Stimulated activated CD4-positive, alpha-beta T cell treated with anti-CD3 and anti-CD28 coated beads, Interleukin-4, amount 100 ng/mL, for 48 hours (primary cell): Measurements from ENCODE around the gene ARFGAP3.

Source experiments
- DNase-seq, 2 donors: peaks; one replicate each; pipeline ENCODE4 v3.0.0-alpha.2; 2020; ENCODE audit warnings: low read depth in 2 of 2

Gene ARFGAP3

GRCh38 chr22:42820045-42820763 lies 36.9 kb downstream of the ARFGAP3 start:
- DNase-seq: no peak

DNA sequence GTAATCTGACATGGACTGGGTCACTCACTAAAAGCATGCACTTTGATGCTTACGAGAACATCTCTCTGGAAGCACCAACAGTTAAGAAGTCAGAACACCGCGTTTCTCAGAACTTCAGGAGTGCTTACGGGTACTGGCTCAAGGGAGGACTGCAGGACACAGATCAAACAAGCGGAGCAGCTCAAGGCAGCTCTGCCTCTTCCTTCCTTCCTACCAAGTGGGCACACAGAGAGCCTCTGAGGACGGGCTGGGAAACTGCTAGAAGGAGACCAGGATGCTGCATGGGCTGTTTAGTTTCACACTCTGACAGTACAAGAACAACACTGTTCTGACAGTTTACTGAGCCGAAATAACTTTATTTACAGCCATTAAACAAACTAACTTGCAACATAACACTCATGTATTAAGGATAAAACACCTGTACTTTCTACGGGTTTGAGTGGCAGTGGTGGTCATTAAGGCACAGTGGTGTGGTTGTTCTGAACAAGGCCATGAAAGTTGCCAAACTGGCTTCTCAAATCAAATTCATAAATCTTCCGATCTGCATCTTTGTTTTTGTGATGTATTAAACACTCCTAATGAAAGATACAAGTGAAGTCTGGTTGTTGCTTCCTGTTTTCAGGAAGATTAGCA lies 37.5 kb downstream of the ARFGAP3 start:
- DNase-seq: no peak

- DNase-seq: no peak
Measured at GRCh38 chr22:42817556-42817955, 39.5 kb downstream of the ARFGAP3 start.

DNA sequence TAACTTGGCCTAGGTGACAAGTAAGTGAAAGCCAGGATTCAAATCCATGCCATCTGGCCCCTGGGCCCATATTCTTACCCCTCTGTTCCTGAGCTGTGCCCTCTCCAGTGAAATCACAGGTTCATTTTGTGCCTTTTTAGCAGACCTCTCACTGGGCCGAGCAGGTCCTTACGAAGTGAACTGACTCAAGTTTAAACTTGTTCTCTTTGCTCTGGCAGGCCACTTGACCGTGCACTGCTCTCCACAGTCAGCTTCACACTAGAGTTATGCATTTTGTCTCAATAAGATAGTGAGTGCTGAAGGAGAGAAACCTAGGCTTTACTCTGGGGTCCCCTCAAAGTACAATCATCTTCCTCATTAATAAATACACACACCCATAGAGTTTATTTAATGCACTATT lies 40.7 kb downstream of the ARFGAP3 start:
- no peak for DNase-seq

GRCh38 chr22:42814616-42815015 lies 42.5 kb downstream of the ARFGAP3 start:
- DNase-seq: no peak

- no peak for DNase-seq
Measured at GRCh38 chr22:42814215-42814614, 42.9 kb downstream of the ARFGAP3 start.

DNA sequence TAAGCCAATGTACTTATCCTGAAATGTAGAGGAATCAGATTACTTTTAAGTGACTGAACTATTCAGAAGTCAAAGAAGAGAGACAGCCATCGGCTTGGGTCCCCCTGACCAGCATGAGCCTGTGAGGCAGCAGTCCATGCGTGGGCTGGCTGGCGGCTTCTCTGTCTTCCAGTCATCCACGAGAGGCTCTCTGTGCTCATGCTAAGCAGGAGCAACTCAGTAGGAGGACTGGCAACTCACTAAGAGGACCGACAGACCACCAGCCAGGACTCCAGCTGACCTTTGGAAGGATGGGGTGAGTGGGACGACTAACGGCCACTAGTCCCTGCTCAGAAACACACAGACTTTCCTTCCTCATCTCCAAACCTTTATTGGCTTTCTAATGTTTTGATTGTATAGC lies 43.6 kb downstream of the ARFGAP3 start:
- no peak for DNase-seq

DNA sequence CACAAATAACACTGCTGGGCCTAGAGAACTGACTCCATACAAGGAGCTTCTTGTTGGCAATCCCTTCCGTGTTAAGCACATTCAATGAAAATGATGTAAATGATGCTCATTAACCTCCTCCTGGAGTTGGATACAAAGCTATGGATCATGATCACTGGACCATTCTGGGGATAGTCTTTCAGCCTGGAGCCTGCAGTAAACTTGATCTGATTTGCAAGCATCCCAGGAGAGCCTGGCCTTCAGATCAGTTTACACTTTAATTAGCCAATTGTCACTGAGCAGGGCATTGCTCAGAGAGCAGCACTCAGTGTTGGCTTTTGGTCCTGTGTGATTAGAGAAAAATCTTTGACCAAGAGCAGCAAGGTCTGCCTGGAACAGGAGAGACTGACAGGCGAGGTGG lies 45.6 kb downstream of the ARFGAP3 start:
- DNase-seq: no peak

DNA sequence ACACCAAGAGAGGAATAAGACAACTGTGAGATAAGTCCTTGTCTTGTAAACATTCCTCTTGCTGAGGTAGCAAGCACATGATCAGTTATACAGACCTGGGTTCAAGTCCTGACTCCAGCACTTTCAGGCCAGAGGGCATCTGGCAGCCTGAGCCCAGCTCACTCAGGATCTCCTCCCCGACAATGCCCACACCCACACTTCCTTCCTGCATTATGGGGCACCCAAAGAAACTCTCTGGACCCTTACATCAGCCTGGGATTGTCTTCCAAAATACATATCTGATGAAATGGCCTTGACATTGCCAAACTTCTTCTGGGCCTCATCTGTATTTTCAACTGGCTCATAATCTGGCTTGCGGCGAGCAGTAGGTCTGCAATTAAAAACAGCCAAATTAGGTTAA lies 48.6 kb downstream of the ARFGAP3 start:
- DNase-seq: no peak

- no peak for DNase-seq
Measured at GRCh38 chr22:42807185-42807584, 49.9 kb downstream of the ARFGAP3 start.

- no peak for DNase-seq
Measured at GRCh38 chr22:42805998-42806830, 50.9 kb downstream of the ARFGAP3 start.

- no peak for DNase-seq
Measured at GRCh38 chr22:42805016-42805997, 51.8 kb downstream of the ARFGAP3 start.

DNA sequence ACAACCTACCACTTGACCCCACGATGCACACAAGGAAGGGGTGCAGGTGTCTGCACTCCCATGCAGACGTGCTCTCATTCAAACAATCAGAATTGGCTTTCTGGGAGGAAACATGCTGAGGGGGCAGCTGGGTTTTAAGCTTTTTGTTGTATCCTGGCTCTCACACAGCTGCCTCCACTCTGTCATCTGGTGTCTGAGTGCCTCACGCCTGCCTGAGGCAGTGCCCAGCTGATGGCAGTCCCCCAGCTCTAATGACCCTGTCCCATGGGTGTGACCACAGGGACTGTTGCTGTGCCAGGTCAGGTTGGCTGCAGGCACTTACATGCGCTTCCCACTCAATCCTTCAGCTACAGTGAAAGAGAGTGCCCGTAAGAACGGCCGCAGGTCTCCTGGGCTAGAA lies 53.7 kb downstream of the ARFGAP3 start:
- no peak for DNase-seq

GRCh38 chr22:42801252-42802080 lies 55.6 kb downstream of the ARFGAP3 start:
- DNase-seq: no peak

DNA sequence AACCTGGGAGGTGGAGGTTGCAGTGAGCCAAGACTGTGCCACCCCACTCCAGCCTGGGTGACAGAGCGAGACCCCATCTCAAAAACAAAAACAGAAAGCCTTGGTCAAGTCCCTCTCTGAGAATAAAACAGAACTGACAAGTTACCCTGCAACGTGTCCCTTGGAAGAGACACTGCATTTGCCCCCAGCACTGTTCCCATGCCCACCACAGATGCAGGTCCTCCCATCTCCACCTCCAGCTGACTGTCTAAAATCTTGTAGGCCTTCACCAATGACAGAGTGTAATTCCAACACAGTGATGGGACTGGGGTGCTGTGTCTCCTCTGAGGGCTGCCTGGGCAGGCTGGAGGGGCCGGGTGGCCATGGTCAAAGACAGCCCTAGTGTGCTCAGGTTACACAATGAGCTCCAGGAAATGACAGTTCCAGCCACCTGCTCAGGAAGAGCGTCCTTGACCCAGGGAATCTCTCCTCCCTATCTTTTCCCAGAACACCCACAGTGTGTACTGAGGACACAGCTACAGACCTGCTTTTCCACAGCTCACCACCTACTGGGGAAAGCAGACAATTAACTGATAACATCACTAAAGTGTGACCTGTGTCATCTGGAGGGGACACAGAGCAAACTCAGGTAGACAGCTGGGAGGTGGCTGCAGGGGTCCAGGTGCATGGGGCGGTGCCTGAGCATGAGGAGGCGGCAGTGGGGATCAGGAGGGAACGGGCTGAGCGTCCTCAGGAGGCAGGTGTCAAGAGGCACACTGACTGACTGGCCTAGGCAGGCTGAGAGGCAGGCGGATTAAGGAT lies 56.4 kb downstream of the ARFGAP3 start:
- DNase-seq: no peak

GRCh38 chr22:42799461-42800405 lies 57.3 kb downstream of the ARFGAP3 start:
- no peak for DNase-seq

DNA sequence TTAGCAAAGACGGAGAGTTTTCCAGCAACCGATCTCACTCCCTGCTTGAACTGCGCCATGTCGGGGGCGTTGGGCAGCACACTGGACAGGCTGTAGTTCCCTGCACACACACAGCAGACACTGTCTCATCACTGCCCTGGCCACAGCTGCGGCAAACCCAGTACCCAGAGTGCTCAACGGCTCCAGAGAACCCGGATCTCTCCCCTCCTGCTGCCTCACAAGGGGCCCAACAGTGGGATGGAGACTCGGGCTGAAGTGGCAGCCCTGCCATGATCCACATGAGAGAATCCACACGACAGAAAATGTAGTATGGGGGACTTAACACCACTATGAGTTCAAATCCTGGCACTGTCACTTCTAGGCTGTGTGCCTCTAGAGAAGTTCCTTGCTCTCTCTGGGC lies 58.0 kb downstream of the ARFGAP3 start:
- DNase-seq: no peak

DNA sequence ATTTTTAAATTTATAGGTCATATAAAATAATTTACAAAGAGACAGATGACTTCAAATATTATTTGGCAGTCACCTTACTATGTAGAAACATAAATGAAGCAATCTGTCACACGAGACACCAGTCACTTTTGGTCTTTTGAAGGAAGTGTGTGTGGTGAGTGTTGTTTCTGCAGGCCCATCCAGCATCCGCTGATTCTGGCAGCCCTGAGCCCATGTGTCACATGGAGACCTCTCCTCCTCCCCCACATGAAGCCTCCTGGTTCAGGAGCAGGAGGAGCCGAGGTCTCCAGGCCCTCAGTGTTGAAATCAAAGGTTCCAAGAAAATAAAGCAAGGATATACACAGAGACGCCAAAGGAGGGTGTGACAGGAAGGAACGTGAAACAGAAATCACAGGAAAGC lies 60.1 kb downstream of the ARFGAP3 start:
- no peak for DNase-seq

GRCh38 chr22:42796081-42796480 lies 61.0 kb downstream of the ARFGAP3 start:
- no peak for DNase-seq
